ENCODE measurements around the gene OLAH. TPM values are rescaled to one million over a fixed set of nuclear protein-coding genes. Genes with fewer than 3 reads are reported as not detected.

Gene OLAH
- total and polyA plus RNA-seq, 4 donors, result 1.1 to 4.4 (median 2.5) TPM; not detected in 1

- DNase-seq (no peak), ATAC-seq (ENCODE audit: low FRiP score) (no peak)
- Histone ChIP-seq H3K4me3 (ENCODE audit: low read length in 2 of 2) (no peak overlapping the region), H3K27ac (ENCODE audit: low read depth in 1 of 2, low read length in 2 of 2) (no peak overlapping the region), H3K27me3 (ENCODE audit: control insufficient read depth in 1 of 2, insufficient read depth in 2 of 2, low read length in 1 of 2) (no peaks in the 10 kb centered on the region), H3K4me1 (ENCODE audit: control insufficient read depth in 1 of 2, insufficient read depth in 2 of 2, low read length in 2 of 2) (no peaks in the 10 kb centered on the region), H3K9me3 (ENCODE audit: control insufficient read depth, low read length) (no peaks in the 10 kb centered on the region), H3K36me3 (ENCODE audit: control insufficient read depth in 1 of 2, insufficient read depth in 2 of 2, low read length in 1 of 2) (no peaks in the 10 kb centered on the region)
- intact Hi-C loops (cut with DNase I), result no loop called here
- 68 to 69% methylated on average over 1 of the region's 1 CpG for WGBS, 2 donors
Measured at GRCh38 chr10:15058689-15059088, 14.9 kb downstream of the OLAH start.

GRCh38 chr10:15059914-15060313 is 16.2 kb downstream of the OLAH start:
- DNase-seq, result no peak
- Histone ChIP-seq H3K27ac (ENCODE audit: low read depth in 1 of 2, low read length in 2 of 2) (no peak overlapping the region), H3K4me1 (ENCODE audit: control insufficient read depth in 1 of 2, insufficient read depth in 2 of 2, low read length in 2 of 2) (no peaks in the 10 kb centered on the region), H3K27me3 (ENCODE audit: control insufficient read depth in 1 of 2, insufficient read depth in 2 of 2, low read length in 1 of 2) (no peaks in the 10 kb centered on the region), H3K36me3 (ENCODE audit: control insufficient read depth in 1 of 2, insufficient read depth in 2 of 2, low read length in 1 of 2) (no peaks in the 10 kb centered on the region), H3K9me3 (ENCODE audit: control insufficient read depth, low read length) (no peaks in the 10 kb centered on the region), H3K4me3 (ENCODE audit: low read length in 2 of 2) (no peak overlapping the region)
- ATAC-seq (ENCODE audit: low FRiP score), result no peak
- 82 to 92% methylated on average over 4 of the region's 4 CpGs for WGBS, 2 donors
- intact Hi-C loops (cut with DNase I), result no loop called here

- no peak overlapping the region for H3K4me3 ChIP-seq (ENCODE audit: low read length in 2 of 2)
- no peaks in the 10 kb centered on the region for H3K4me1 ChIP-seq (ENCODE audit: control insufficient read depth in 1 of 2, insufficient read depth in 2 of 2, low read length in 2 of 2)
- 74 to 80% methylated on average over 2 of the region's 2 CpGs for WGBS, 2 donors
- no peaks in the 10 kb centered on the region for H3K36me3 ChIP-seq (ENCODE audit: control insufficient read depth in 1 of 2, insufficient read depth in 2 of 2, low read length in 1 of 2)
- no peak overlapping the region for H3K27ac ChIP-seq (ENCODE audit: low read depth in 1 of 2, low read length in 2 of 2)
- no peaks in the 10 kb centered on the region for H3K27me3 ChIP-seq (ENCODE audit: control insufficient read depth in 1 of 2, insufficient read depth in 2 of 2, low read length in 1 of 2)
- DNase-seq, result no peak
- no peak for ATAC-seq (ENCODE audit: low FRiP score)
- intact Hi-C loops (cut with DNase I), result no loop called here
- no peaks in the 10 kb centered on the region for H3K9me3 ChIP-seq (ENCODE audit: control insufficient read depth, low read length)
Measured at GRCh38 chr10:15060638-15061037, 16.9 kb downstream of the OLAH start.

GRCh38 chr10:15067154-15067553 is 23.4 kb downstream of the OLAH start:
- Histone ChIP-seq H3K36me3 (ENCODE audit: control insufficient read depth in 1 of 2, insufficient read depth in 2 of 2, low read length in 1 of 2) (no peaks in the 10 kb centered on the region), H3K4me1 (ENCODE audit: control insufficient read depth in 1 of 2, insufficient read depth in 2 of 2, low read length in 2 of 2) (no peaks in the 10 kb centered on the region), H3K27ac (ENCODE audit: low read depth in 1 of 2, low read length in 2 of 2) (no peak overlapping the region), H3K4me3 (ENCODE audit: low read length in 2 of 2) (no peak overlapping the region), H3K9me3 (ENCODE audit: control insufficient read depth, low read length) (peaks cover 1% of the 10 kb centered on the region), H3K27me3 (ENCODE audit: control insufficient read depth in 1 of 2, insufficient read depth in 2 of 2, low read length in 1 of 2) (no peaks in the 10 kb centered on the region)
- 82 to 91% methylated on average over 5 of the region's 5 CpGs for whole genome bisulfite sequencing, 2 donors
- DNase-seq, result no peak
- intact Hi-C loops (cut with DNase I), result no loop called here
- ATAC-seq (ENCODE audit: low FRiP score), result no peak

- intact Hi-C loops (cut with DNase I), result no loop called here
- ATAC-seq (ENCODE audit: low FRiP score), result no peak
- H3K4me3 ChIP-seq (ENCODE audit: low read length in 2 of 2), result no peak overlapping the region
- H3K9me3 ChIP-seq (ENCODE audit: control insufficient read depth, low read length), result peaks cover 1% of the 10 kb centered on the region
- H3K4me1 ChIP-seq (ENCODE audit: control insufficient read depth in 1 of 2, insufficient read depth in 2 of 2, low read length in 2 of 2), result no peaks in the 10 kb centered on the region
- 83 to 89% methylated on average over 3 of the region's 3 CpGs for WGBS, 2 donors
- no peaks in the 10 kb centered on the region for H3K27me3 ChIP-seq (ENCODE audit: control insufficient read depth in 1 of 2, insufficient read depth in 2 of 2, low read length in 1 of 2)
- DNase-seq, result no peak
- H3K36me3 ChIP-seq (ENCODE audit: control insufficient read depth in 1 of 2, insufficient read depth in 2 of 2, low read length in 1 of 2), result no peaks in the 10 kb centered on the region
- no peak overlapping the region for H3K27ac ChIP-seq (ENCODE audit: low read depth in 1 of 2, low read length in 2 of 2)
Measured at GRCh38 chr10:15068802-15069201, 25.1 kb downstream of the OLAH start.

GRCh38 chr10:15069230-15069629 is 25.5 kb downstream of the OLAH start:
- intact Hi-C loops (cut with DNase I), result no loop called here
- WGBS, 2 donors, result 72 to 82% methylated on average over 4 of the region's 4 CpGs
- H3K36me3 ChIP-seq (ENCODE audit: control insufficient read depth in 1 of 2, insufficient read depth in 2 of 2, low read length in 1 of 2), result no peaks in the 10 kb centered on the region

GRCh38 chr10:15072358-15072757 is 28.6 kb downstream of the OLAH start:
- WGBS, 2 donors, result 95% methylated on average over 5 of the region's 5 CpGs
- Histone ChIP-seq H3K4me1 (ENCODE audit: control insufficient read depth in 1 of 2, insufficient read depth in 2 of 2, low read length in 2 of 2) (no peaks in the 10 kb centered on the region), H3K27me3 (ENCODE audit: control insufficient read depth in 1 of 2, insufficient read depth in 2 of 2, low read length in 1 of 2) (no peaks in the 10 kb centered on the region), H3K9me3 (ENCODE audit: control insufficient read depth, low read length) (no peaks in the 10 kb centered on the region), H3K4me3 (ENCODE audit: low read length in 2 of 2) (no peak overlapping the region), H3K36me3 (ENCODE audit: control insufficient read depth in 1 of 2, insufficient read depth in 2 of 2, low read length in 1 of 2) (no peaks in the 10 kb centered on the region), H3K27ac (ENCODE audit: low read depth in 1 of 2, low read length in 2 of 2) (no peak overlapping the region)
- DNase-seq (no peak), ATAC-seq (ENCODE audit: low FRiP score) (no peak)
- intact Hi-C loops (cut with DNase I), result no loop called here

More at GRCh38 chr10:15069230-15069629, 25.5 kb downstream of the OLAH start:
- Histone ChIP-seq H3K4me3 (ENCODE audit: low read length in 2 of 2) (no peak overlapping the region), H3K27me3 (ENCODE audit: control insufficient read depth in 1 of 2, insufficient read depth in 2 of 2, low read length in 1 of 2) (no peaks in the 10 kb centered on the region), H3K4me1 (ENCODE audit: control insufficient read depth in 1 of 2, insufficient read depth in 2 of 2, low read length in 2 of 2) (no peaks in the 10 kb centered on the region), H3K9me3 (ENCODE audit: control insufficient read depth, low read length) (peaks cover 1% of the 10 kb centered on the region), H3K27ac (ENCODE audit: low read depth in 1 of 2, low read length in 2 of 2) (no peak overlapping the region)
- no peak for DNase-seq
- ATAC-seq (ENCODE audit: low FRiP score), result no peak

GRCh38 chr10:15075421-15075820 is 31.7 kb downstream of the OLAH start:
- 95 to 98% methylated on average over 3 of the region's 3 CpGs for WGBS, 2 donors
- Histone ChIP-seq H3K4me1 (ENCODE audit: control insufficient read depth in 1 of 2, insufficient read depth in 2 of 2, low read length in 2 of 2) (no peaks in the 10 kb centered on the region), H3K27ac (ENCODE audit: low read depth in 1 of 2, low read length in 2 of 2) (no peak overlapping the region), H3K27me3 (ENCODE audit: control insufficient read depth in 1 of 2, insufficient read depth in 2 of 2, low read length in 1 of 2) (no peaks in the 10 kb centered on the region), H3K9me3 (ENCODE audit: control insufficient read depth, low read length) (no peaks in the 10 kb centered on the region), H3K4me3 (ENCODE audit: low read length in 2 of 2) (no peak overlapping the region), H3K36me3 (ENCODE audit: control insufficient read depth in 1 of 2, insufficient read depth in 2 of 2, low read length in 1 of 2) (no peaks in the 10 kb centered on the region)
- no peak for DNase-seq
- intact Hi-C loops (cut with DNase I), result no loop called here
- no peak for ATAC-seq (ENCODE audit: low FRiP score)

GRCh38 chr10:15083674-15084501 is 40.1 kb downstream of the OLAH start:
- Histone ChIP-seq H3K4me3 (ENCODE audit: low read length in 2 of 2) (peak overlapping the region; percentile 61 to 86), H3K4me1 (ENCODE audit: control insufficient read depth in 1 of 2, insufficient read depth in 2 of 2, low read length in 2 of 2) (no peaks in the 10 kb centered on the region), H3K9me3 (ENCODE audit: control insufficient read depth, low read length) (no peaks in the 10 kb centered on the region), H3K27ac (ENCODE audit: low read depth in 1 of 2, low read length in 2 of 2) (peak overlapping the region in 1 of 2 donors; percentile 70), H3K27me3 (ENCODE audit: control insufficient read depth in 1 of 2, insufficient read depth in 2 of 2, low read length in 1 of 2) (no peaks in the 10 kb centered on the region), H3K36me3 (ENCODE audit: control insufficient read depth in 1 of 2, insufficient read depth in 2 of 2, low read length in 1 of 2) (no peaks in the 10 kb centered on the region)
- intact Hi-C loops (cut with DNase I), result no loop called here
- no peak for ATAC-seq (ENCODE audit: low FRiP score)
- WGBS, 2 donors, result 42 to 44% methylated on average over 18 of the region's 18 CpGs
- DNase-seq, result no peak

Data from aorta (tissue), 5 donors.